DND-41 (cell line): ENCODE results near the gene HEATR5B.

Experiments
- ATAC-seq: fragments of 200-7000 bp; cut with Tn5 transposase; 3 replicates; pipeline ENCODE4 v1.9.1; 2021; ENCODE audit warnings: low read depth; ENCODE audit not compliant: insufficient read depth
- DNase-seq: peaks from one replicate; pipeline ENCODE4 v3.0.0-alpha.2; 2020
- H2AFZ ChIP-seq: 2 replicates; pipeline ENCODE4 v1.6.0; 2012; ENCODE audit warnings: low read depth, low read length
- H3K27ac ChIP-seq: 2 replicates; pipeline ENCODE4 v1.5.1; 2012; ENCODE audit warnings: low read length, inconsistent platforms
- H3K27me3 ChIP-seq: fragments of 200-600 bp; sonication (generic); 2 replicates; pipeline ENCODE4 v1.6.0; 2012; ENCODE audit warnings: low read length, mild to moderate bottlenecking, inconsistent platforms; ENCODE audit not compliant: insufficient read depth, poor library complexity
- H3K36me3 ChIP-seq: 2 replicates; pipeline ENCODE4 v1.5.1; 2012; ENCODE audit warnings: low read length, inconsistent platforms; ENCODE audit not compliant: insufficient read depth
- H3K4me1 ChIP-seq: 2 replicates; pipeline ENCODE4 v1.5.1; 2012; ENCODE audit warnings: mild to moderate bottlenecking, low read length; ENCODE audit not compliant: insufficient read depth
- H3K4me2 ChIP-seq: 2 replicates; pipeline ENCODE4 v1.6.0; 2012; ENCODE audit warnings: mild to moderate bottlenecking, moderate library complexity, low read length, inconsistent platforms; ENCODE audit not compliant: insufficient read depth
- H3K4me3 ChIP-seq, 2 experiments: fragments of 200-600 bp in 1 of 2; shearing (Covaris generic) in 1 of 2; 2 replicates each; pipeline ENCODE4 v1.5.1; 2012 to 2016; ENCODE audit warnings: inconsistent platforms in 2 of 2, low read length in 2 of 2, mild to moderate bottlenecking in 2 of 2, low read depth in 1 of 2, moderate library complexity in 1 of 2
- H3K79me2 ChIP-seq: 2 replicates; pipeline ENCODE4 v1.6.0; 2012; ENCODE audit warnings: low read length, inconsistent platforms; ENCODE audit not compliant: insufficient read depth
- H3K9ac ChIP-seq: 2 replicates; pipeline ENCODE4 v1.6.0; 2012; ENCODE audit warnings: low read depth, mild to moderate bottlenecking, inconsistent platforms, low read length, moderate library complexity
- H3K9me3 ChIP-seq: 2 replicates; pipeline ENCODE4 v1.5.1; 2012; ENCODE audit warnings: low read length, moderate library complexity, mild to moderate bottlenecking, inconsistent platforms; ENCODE audit not compliant: insufficient read depth, severe bottlenecking
- H4K20me1 ChIP-seq: 2 replicates; pipeline ENCODE4 v1.6.0; 2012; ENCODE audit warnings: low read length; ENCODE audit not compliant: insufficient read depth
- CTCF ChIP-seq: IDR thresholded peaks from 2 replicates; pipeline ENCODE4 v1.5.1; 2012; ENCODE audit warnings: borderline replicate concordance, low read length, moderate library complexity, mild to moderate bottlenecking; ENCODE audit not compliant: poor library complexity, severe bottlenecking; ENCODE audit errors: extremely low read depth
- EZH2 ChIP-seq: IDR thresholded peaks from 3 replicates; pipeline ENCODE4 v1.6.1; 2012; ENCODE audit warnings: borderline replicate concordance, low read depth, mild to moderate bottlenecking, moderate library complexity, low read length, inconsistent platforms; ENCODE audit not compliant: severe bottlenecking

HEATR5B gene

GRCh38 chr2:36993841-36994620 lies 90.1 kb downstream of the HEATR5B start:
- Histone ChIP-seq H3K27ac (no peak overlapping the region), H3K9me3 (no peaks in the 10 kb centered on the region), H3K36me3 (peaks cover 13% of the 10 kb centered on the region; the same call in 1 of the 2 replicates), H3K4me3 (no peak overlapping the region), H3K27me3 (no peaks in the 10 kb centered on the region), H3K4me1 (no peaks in the 10 kb centered on the region), H3K79me2 (no peaks in the 10 kb centered on the region), H3K9ac (no peak overlapping the region), H4K20me1 (no peaks in the 10 kb centered on the region), H3K4me2 (no peak overlapping the region), H2AFZ (no peak overlapping the region)
- no peak for DNase-seq
- no peak for ATAC-seq
- TF ChIP-seq CTCF (no peak), EZH2 (no peak)

- no peak overlapping the region for H3K4me3 ChIP-seq
- no peak overlapping the region for H3K4me2 ChIP-seq
- H3K27me3 ChIP-seq, result no peaks in the 10 kb centered on the region
- H3K4me1 ChIP-seq, result no peaks in the 10 kb centered on the region
- H3K9ac ChIP-seq, result no peak overlapping the region
- DNase-seq (no peak), ATAC-seq (no peak)
- no peaks in the 10 kb centered on the region for H3K9me3 ChIP-seq
- no peaks in the 10 kb centered on the region for H4K20me1 ChIP-seq
- H2AFZ ChIP-seq, result no peak overlapping the region
- no peak overlapping the region for H3K27ac ChIP-seq
- peaks cover 4% of the 10 kb centered on the region; the same call in 1 of the 2 replicates for H3K36me3 ChIP-seq
- no peaks in the 10 kb centered on the region for H3K79me2 ChIP-seq
- TF ChIP-seq EZH2, result no peak
- no peak for TF ChIP-seq CTCF
These were observed 96.2 kb downstream of the HEATR5B start for GRCh38 chr2:36988008-36988407.

- no peak for TF ChIP-seq EZH2
- TF ChIP-seq CTCF, result no peak
- H3K79me2 ChIP-seq, result no peaks in the 10 kb centered on the region
- H3K9me3 ChIP-seq, result no peaks in the 10 kb centered on the region
- no peak overlapping the region for H3K27ac ChIP-seq
- no peaks in the 10 kb centered on the region; the same call in 1 of the 2 replicates for H3K36me3 ChIP-seq
- no peak overlapping the region for H3K9ac ChIP-seq
- H3K4me2 ChIP-seq, result no peak overlapping the region
- H3K27me3 ChIP-seq, result no peaks in the 10 kb centered on the region
- no peak overlapping the region for H3K4me3 ChIP-seq
- DNase-seq (no peak), ATAC-seq (no peak)
- H4K20me1 ChIP-seq, result no peaks in the 10 kb centered on the region
- no peak overlapping the region for H2AFZ ChIP-seq
- no peaks in the 10 kb centered on the region for H3K4me1 ChIP-seq
These were observed 101.7 kb downstream of the HEATR5B start for GRCh38 chr2:36982467-36982866.
